ENCODE measurements around the gene DDHD1.

DNA sequence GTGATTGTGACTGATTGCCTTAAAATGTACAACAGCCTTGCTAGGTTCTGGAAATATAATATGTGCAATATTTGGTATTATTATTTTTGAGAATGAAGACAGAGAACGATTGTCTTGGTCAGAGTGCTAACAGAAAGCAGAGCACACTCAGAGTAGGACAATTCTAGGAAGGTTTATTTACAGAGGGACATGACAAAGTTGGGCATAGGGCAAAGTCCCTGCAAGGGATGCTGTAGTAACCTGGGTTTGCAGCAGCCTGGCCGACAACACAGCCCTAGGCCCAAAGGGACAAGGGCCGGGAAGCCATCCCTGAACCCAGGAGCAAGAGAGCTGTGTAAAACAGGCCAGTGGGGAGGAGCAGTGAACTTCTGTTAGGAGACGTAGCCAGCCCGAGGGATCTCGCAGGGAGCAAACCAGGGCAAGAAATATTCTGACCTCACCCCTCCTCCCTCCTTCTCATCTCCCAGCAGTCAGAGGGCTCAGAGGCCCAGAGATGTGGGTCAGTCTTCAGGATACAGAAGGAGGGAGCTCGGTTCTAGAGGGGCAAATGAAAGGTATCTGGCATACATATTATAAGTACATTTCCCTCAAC is 151.2 kb downstream of the DDHD1 start:
- TF ChIP-seq ZFP37 (tag by site-specific recombination; IDR thresholded peaks at IDR 0.05) (no peak), ZBTB1 (tag by site-specific recombination; IDR thresholded peaks at IDR 0.05) (no peak), CTCF (tag by site-specific recombination; IDR thresholded peaks at IDR 0.05) (no peak), ZNF138 (tag by site-specific recombination; IDR thresholded peaks at IDR 0.05; ENCODE audit: borderline replicate concordance) (no peak), ZNF239 (tag by site-specific recombination; IDR thresholded peaks at IDR 0.05) (no peak), ZNF843 (tag by site-specific recombination; IDR thresholded peaks at IDR 0.05) (no peak), MYNN (tag by site-specific recombination; IDR thresholded peaks at IDR 0.05; ENCODE audit: borderline replicate concordance) (no peak), ZNF133 (tag by site-specific recombination; IDR thresholded peaks at IDR 0.05) (no peak), ZNF175 (tag by site-specific recombination; IDR thresholded peaks at IDR 0.05) (no peak), ZNF248 (tag by site-specific recombination; IDR thresholded peaks at IDR 0.05) (no peak), ZNF24 (tag by site-specific recombination; IDR thresholded peaks at IDR 0.05) (no peak), ZBTB21 (tag by site-specific recombination; IDR thresholded peaks at IDR 0.05) (no peak), SCRT1 (tag by site-specific recombination; IDR thresholded peaks at IDR 0.05; ENCODE audit: borderline replicate concordance) (no peak)
- TF ChIP-seq, protein P1, sequence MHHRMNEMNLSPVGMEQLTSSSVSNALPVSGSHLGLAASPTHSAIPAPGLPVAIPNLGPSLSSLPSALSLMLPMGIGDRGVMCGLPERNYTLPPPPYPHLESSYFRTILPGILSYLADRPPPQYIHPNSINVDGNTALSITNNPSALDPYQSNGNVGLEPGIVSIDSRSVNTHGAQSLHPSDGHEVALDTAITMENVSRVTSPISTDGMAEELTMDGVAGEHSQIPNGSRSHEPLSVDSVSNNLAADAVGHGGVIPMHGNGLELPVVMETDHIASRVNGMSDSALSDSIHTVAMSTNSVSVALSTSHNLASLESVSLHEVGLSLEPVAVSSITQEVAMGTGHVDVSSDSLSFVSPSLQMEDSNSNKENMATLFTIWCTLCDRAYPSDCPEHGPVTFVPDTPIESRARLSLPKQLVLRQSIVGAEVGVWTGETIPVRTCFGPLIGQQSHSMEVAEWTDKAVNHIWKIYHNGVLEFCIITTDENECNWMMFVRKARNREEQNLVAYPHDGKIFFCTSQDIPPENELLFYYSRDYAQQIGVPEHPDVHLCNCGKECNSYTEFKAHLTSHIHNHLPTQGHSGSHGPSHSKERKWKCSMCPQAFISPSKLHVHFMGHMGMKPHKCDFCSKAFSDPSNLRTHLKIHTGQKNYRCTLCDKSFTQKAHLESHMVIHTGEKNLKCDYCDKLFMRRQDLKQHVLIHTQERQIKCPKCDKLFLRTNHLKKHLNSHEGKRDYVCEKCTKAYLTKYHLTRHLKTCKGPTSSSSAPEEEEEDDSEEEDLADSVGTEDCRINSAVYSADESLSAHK (tag by site-specific recombination; IDR thresholded peaks at IDR 0.05) = no peak
